ENCODE results near the gene CTU1. TPM values are rescaled to one million over a fixed set of nuclear protein-coding genes. Genes with fewer than 3 reads are reported as not detected.

CTU1 gene
- total RNA-seq, 1 experiment from 2014 or later: 2.8 TPM

DNA sequence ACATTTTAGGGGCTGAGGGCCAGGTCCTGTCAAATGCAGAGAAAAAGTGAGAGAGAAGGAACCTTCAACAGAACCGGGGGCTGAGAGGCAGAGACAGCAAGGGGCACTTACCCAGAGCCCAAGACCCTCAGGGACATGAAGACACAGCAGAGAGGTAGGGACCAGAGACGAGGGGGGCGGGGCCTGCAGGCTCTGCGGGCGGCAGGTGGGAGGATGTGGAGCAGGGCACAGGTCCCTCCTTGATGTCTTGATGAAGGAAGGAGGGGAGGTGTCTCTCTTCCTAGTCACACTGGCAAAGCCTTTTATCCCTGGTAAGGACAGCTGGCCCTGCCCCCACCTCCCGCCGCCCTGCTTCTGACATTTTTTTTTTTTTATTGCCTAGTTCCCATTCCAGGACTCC lies 25.6 kb downstream of the CTU1 start, which contains the start of gene KLK14:
KLK14 (minus strand) TSS at position 277 of the 400 bp plus-strand sequence; CDS start at position 4, 273 bp downstream.
- no peak for DNase-seq (ENCODE audit: low spot score)

DNA sequence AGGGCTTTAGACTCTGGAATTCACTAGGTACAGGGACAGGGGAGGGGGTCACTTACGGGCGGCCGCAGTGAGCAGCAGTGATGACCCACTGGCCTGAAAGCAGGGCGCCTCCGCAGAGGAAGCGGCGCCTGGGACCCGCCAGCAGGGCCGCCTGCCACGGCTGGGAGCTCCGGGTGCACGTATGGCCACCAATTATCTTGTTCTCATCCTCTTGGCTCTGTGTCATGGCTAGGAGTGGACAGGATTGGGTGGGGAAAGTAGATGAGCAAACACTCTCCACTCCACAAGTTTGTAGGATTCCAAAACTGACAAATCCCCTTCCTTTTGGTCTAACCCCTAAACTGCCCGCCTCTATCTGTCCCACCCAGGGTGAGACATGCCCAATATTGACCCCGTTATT lies 26.7 kb downstream of the CTU1 start:
- DNase-seq (ENCODE audit: low spot score): no peak

DNA sequence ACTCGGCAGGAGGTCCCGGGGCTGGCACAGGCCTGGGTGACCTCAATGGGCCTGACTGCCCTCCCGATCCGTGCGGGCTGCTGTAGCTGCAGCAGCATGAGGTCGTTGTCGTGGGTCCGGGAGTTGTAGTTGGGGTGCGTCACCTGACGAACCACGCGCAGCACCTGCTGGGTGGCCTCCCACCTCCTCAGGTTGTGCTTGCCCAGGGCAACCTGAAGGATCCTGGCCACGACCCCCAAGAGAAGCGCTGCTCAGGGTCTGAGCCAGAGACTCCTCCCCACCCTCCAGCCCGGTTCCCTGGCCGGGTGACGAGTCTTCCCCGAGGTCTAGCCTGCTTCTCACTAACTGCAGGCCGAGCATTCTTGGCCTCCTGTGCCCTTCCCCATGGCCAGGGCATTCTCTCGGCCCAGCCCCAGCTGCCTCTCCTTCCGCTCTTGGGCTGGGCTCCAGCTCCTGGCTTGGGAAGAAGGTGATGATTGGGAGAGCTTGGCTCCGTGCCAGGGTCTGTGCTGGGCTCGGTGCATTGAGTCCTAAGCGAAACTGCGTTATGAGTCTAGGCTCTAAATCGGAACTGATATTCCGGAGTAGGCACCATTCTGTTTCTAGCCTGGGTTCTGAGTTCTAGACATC lies 28.6 kb downstream of the CTU1 start:
- no peak for DNase-seq (ENCODE audit: low spot score)

DNA sequence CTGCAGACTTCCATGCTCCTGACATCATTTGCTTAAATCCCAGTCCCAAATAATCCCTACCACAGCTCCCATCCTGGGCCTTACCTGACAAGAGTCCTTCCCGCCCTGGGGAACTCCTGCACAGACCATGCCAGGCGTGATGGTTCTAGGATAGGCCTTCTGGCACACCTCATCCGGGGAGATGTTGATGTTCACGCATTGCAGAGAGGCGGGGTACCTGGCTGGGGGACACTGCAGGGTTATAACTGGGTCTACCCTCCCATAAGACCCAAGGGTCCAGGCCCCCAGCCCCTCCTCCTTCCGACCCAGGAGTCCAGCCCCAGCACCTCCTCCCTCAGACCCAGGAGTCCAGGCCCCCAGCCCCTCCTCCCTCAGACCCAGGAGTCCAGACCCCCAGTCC lies 29.5 kb downstream of the CTU1 start:
- no peak for DNase-seq (ENCODE audit: low spot score)

DNA sequence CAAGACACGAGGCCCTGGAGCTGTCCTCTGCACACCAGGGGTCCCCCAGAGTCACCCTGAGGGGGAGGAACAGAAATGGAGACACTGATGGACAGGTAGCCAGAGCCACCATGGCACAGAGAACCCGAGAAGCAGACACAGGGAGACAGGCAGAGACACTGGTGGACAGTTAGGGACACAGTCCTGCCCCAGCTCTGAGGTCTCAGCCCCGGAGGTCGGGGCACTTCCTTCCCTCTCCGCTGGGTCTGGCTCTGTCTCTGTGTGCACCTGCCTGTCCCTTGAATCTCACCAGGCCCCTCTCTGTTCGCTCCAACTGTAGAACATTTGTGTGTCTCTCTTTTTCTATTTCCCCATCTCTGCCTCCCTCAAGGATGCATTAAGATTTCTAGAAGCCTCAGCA lies 30.1 kb downstream of the CTU1 start:
- DNase-seq (ENCODE audit: low spot score): no peak

DNA sequence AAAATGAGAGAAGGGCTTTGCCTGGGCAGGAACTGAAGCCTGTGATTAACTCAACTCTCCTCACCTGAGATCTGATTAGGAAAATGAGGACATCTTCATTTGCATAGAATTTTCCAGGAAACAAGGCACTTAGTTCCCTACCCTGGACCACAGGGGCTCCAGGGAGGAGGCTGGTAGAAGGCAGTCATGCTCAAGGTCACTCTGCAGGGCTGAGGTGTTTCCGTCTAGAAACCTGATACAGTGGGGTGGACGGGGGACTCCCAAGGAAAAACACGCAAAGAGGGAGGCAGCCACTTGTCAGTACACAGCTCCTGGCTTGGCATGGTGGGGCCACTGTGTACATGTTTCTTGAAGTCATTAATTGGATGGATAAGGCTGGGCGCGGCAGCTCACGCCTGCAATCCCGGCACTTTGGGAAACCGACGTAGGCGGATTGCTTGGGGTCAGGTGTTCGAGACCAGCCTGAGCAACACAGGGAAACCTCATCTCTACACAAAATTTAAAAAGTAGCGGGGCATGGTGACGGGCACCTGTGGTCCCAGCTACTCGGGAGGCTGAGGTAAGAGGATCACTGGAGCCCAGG lies 31.5 kb downstream of the CTU1 start:
- no peak for DNase-seq (ENCODE audit: low spot score)

DNA sequence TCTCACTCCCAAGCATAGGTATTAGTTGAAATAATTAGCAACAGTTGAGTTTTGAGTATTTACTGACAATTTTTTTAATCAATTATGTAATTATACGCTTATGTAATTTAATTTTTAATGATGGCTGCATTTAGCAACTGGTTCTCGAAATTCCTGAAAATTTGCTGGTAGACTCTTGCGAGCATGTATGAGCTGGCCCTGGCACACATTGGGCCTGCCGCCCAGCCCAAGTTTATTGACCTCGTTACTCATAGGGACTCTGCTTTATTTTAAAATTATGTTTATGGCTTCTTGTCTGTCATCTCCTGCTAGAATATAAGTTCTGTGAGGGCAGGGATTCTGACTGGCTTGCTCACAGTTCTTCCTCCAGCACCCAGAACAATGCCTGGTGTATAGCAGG lies 32.2 kb downstream of the CTU1 start:
- DNase-seq (ENCODE audit: low spot score): no peak

DNA sequence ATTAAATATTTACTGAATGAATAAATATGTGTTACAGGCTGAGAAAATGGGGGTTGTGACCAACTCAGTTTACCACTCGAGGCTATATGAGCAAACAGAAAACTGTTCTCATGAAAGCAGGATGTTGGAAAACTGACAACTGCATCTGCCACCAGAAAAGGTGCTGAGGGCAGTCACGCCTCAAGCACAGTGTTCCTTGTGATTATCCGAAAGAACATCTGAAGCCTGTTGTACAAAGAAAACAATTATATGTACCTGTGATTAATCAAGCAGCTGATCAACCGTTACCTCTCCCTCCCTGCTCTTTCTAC lies 37.2 kb downstream of the CTU1 start:
- DNase-seq (ENCODE audit: low spot score): no peak

DNA sequence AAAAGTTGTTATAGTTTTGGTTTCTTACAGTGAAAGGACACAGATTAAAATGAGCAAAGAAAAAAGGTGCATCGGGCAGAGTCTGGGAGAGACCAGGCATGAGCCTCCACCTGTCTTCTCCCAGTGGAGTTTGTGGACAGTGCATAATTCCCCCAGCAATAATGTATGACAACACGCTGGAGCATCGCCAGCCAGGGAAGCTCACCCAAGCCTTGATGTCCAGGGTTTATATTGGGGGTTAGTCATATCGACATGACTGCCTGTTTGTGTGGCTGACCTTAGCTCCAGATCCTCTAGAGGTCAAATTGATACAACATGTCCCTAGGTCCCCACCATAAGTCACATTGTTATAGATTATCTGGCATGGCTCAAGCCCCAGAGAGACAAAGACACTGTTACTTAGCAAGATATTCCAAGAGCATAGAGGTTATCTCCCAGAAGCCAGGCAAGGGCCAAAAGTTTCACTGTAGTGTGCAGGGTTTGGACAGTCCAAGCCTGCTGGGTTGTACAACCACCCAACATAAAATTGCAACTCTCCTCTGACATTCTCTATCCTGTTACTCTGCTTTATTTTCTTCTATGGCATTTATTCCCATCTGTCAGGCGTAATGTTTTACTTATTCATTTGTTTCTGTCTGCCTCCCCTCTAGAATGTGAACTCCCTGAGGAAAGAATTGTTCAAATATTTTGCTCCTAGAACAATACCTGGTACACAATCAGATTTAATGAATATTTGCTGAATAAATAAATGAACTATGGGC lies 37.7 kb downstream of the CTU1 start:
- no peak for DNase-seq (ENCODE audit: low spot score)

DNA sequence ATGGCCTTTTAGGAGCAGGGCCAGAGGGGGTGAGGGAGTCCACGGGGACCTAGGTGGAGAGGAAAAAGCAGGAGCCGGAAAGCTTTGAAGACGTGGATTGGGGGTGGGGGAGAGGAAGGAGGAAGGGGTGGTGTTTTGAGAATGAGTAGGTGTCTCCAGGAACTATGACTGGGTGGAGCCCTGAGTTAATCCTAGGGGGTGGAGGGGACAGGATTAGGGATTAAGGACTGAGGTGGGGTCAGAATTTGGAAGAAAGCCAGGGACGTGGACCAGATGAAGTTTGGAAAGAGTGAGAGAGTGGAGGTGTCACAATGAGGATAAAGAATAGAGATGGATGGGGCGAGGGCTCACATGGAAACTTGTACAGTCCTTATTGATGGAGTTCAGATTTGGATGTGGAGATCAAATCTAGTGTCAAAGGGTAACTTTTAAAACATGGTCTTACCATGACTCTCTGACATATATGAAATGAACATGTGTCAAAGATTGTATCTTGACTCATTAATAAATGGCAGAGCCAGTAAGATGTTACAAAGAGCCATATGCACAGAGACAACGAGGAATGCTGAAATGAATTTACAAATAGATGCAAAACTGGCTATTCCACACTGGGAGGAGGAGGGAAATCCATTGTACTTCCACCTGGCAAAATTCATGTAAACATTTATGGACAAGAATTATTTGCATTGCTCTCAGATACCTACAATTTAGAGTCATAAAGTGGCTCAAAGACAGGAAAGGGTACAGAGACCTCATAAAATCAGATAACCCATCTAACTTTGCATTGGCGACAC lies 41.6 kb downstream of the CTU1 start:
- no peak for DNase-seq (ENCODE audit: low spot score)

DNA sequence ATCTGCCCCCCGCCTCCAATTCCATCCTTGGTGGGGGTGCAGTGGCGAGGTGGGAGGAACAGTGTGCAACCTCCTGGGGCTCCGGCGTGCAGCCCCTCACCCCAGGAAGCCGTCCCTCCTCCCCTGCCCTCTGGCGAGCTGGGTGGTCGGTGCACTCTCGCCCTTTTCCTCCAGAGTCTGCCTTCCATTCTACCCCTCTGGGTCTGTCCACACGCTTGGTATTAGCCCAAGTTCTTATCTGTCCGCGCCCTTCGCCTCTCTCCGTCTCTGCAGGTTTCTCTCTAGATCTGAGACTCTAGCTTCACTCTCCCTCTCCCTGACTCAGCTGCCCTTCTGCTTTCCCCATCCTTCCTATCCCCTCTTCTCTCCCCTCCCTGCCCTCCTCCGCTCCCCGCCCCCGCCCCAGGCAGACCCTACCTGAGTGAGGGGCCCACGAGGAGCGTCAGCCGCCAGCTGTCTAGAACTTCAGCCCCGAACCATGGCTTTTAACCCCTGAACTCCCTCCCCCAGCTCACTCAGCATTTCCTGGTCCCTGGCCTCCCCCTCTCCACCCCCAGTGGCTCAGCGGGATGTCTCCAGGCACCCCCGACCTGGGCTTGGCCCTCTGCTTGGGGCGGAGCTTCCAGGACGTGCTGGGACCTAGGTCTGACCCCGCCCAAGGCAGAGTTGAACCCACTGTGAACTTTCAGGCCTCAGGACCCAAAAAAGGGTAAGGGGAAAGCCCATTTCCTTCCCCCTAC lies 42.8 kb downstream of the CTU1 start:
- DNase-seq (ENCODE audit: low spot score): no peak

DNA sequence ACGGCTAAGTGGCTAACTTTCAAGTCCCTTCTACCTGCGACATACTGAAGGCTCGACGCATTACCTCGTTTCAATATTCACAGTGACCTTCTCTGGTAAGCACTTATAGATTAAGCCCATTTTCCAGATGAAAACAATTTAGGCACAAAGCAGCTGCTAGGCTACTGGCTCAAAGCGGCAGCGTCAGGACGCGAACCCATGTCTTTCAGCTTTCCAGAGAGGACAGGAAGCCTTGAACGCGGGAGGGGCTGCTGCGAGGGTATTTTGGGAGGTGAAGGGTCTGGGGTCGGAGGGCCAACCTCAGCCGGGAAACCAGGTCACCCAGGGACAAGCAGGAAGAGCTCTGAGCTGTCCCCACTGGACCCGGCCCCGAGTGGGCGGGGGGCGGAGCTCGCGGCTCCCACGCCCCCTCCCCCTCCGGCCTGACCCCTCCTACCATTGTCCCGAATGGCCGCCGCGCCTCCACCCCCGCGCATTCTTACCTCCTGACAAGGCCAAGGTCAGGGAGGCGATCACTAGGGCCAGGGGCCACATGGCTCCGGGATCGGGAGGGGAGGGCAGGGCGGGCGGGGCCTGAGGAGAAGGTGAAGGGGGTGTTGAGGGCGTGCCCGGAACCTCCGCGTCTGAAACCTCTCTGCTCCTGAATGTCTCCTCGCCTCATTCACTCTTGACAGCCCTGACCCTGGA lies 43.5 kb downstream of the CTU1 start, which contains the start of gene KLK13:
KLK13 (minus strand) TSS at position 559 of the 687 bp plus-strand sequence; CDS start at position 534, 25 bp downstream.
- DNase-seq (ENCODE audit: low spot score): no peak

DNA sequence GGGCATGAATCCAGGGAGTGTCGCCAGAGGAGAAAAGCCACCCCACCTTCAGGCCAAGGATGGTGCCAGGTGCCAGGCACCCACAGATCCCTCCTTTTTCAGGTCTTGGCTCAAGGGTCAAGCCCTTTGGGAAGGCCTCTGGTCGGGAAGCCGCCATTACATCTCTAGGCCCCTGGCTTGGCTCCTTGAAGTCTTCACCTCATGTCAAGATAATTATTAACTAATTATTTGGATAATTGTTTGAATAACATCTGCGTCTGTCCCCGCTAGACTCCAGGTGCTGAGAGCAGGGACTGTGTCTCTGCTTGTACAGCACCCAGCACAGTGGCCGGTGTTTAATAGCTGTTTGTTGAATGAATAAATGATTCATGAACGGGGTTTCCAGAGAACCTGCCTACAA lies 44.5 kb downstream of the CTU1 start:
- DNase-seq (ENCODE audit: low spot score): no peak

DNA sequence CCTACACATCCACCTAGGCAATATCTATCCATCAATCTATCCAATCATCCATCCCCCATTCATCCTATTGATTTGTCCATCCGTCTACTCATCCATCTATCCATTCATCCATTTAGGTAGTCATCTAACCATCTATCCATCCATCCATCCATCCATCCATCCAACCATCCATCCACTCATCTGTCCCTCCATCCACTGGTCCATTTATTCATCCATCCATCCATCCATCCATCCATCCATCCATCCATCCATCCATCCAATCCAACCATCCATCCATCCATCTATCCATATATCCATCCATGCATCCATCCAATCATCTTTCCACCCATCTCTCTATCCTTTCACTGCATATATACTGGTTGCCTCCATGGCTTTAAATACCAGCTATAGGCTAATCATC lies 47.2 kb downstream of the CTU1 start:
- DNase-seq (ENCODE audit: low spot score): no peak

DNA sequence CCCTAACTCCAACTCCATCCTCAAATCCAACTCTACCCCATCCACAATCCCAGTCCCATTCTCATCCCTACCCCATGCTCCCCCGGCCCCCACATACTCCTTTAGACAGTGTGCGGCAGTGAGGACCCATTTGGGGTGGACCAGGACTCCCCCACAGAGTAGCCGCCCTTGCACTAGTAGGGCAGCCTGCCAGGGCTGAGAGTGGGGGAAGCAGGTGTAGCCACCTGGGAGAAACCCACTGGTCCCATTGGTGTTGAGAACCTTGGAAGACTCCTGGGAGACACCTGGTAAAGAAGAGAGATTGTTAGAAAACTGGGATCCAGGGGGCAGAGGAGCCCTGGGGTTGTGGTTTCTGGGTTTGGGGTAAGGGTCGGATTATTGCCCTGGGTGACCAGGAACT lies 47.9 kb downstream of the CTU1 start:
- no peak for DNase-seq (ENCODE audit: low spot score)

DNA sequence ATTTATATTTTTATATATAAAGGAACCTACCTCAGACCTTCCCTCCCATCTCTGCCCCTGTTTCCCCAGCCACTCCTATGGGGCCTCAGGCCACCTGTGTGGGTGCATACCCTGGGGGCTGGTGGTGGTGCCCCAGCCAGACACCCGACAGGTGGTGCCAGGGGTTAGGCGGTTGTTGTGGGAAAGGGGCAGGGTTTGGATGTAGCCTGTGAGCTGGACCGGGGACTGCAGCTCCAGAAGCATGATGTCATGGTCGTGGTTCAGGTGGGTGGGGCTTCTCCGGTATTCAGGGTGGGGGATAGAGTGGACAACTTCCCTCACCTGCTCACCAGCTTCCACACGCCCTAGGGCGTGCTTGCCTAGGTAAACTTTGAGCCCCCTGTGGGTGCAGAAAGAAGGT lies 48.5 kb downstream of the CTU1 start:
- DNase-seq (ENCODE audit: low spot score): no peak

DNA sequence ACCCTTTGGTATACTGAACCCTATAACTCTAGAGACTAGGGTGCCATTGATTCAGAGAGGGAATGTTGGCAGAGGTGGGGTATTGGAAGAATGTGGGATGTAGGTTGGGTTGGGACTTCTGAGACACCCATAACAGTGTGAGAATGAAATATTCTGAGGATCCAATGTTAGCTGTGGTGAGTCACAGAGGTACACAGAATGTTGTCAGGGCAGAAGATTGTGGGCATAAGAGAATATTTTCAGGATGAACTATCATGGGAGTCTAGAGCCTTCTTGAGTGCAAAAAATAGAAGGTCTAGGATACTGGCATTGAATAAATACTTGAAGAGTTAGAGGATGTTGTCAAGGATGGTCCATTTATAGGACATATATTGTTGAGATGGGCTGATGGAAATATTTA lies 52.3 kb downstream of the CTU1 start:
- no peak for DNase-seq (ENCODE audit: low spot score)

Data from H4 (cell line).